Hematopoietic multipotent progenitor cell treated with erythropoietin and hydrocortisone succinate and interleukin-3 and kit ligand, for 15 days (in vitro differentiated cells): ENCODE data around the gene DACH1.
"Not testable (repeated sequence)": the region's sequence is repeated elsewhere in the genome, so short reads cannot be mapped to it uniquely, and the experiment has no call there.

Experiments
- DNase-seq: peaks from one replicate; pipeline ENCODE4 v3.0.0-alpha.2; 2015; ENCODE audit warnings: low spot score

The DACH1 gene

GRCh38 chr13:71828564-71828963 is 38.4 kb downstream of the DACH1 start:
- DNase-seq, result no peak

GRCh38 chr13:71828117-71828516 is 38.9 kb downstream of the DACH1 start:
- DNase-seq, result no peak

GRCh38 chr13:71827241-71827640 is 39.8 kb downstream of the DACH1 start:
- DNase-seq, result no peak

GRCh38 chr13:71820699-71821098 is 46.3 kb downstream of the DACH1 start:
- no peak for DNase-seq

- no peak for DNase-seq
Measured at GRCh38 chr13:71817335-71817734, 49.7 kb downstream of the DACH1 start.

- DNase-seq, result no peak
Measured at GRCh38 chr13:71814806-71815360, 52.1 kb downstream of the DACH1 start.

- DNase-seq, result no peak
Measured at GRCh38 chr13:71813187-71813586, 53.8 kb downstream of the DACH1 start.

GRCh38 chr13:71811344-71811743 is 55.7 kb downstream of the DACH1 start:
- no peak for DNase-seq

- no peak for DNase-seq
Measured at GRCh38 chr13:71808708-71809107, 58.3 kb downstream of the DACH1 start.

- no peak for DNase-seq
Measured at GRCh38 chr13:71806886-71807285, 60.1 kb downstream of the DACH1 start.

GRCh38 chr13:71803066-71803465 is 63.9 kb downstream of the DACH1 start:
- no peak for DNase-seq

GRCh38 chr13:71801781-71802180 is 65.2 kb downstream of the DACH1 start:
- DNase-seq, result no peak

GRCh38 chr13:71801165-71801760 is 65.7 kb downstream of the DACH1 start:
- DNase-seq, result no peak

GRCh38 chr13:71799324-71799723 is 67.7 kb downstream of the DACH1 start:
- no peak for DNase-seq

- no peak for DNase-seq
Measured at GRCh38 chr13:71798707-71799106, 68.3 kb downstream of the DACH1 start.

- no peak for DNase-seq
Measured at GRCh38 chr13:71797517-71797916, 69.5 kb downstream of the DACH1 start.

GRCh38 chr13:71789693-71790329 is 77.2 kb downstream of the DACH1 start:
- DNase-seq, result no peak

- no peak for DNase-seq
Measured at GRCh38 chr13:71789037-71789436, 78.0 kb downstream of the DACH1 start.

GRCh38 chr13:71787414-71787813 is 79.6 kb downstream of the DACH1 start:
- DNase-seq, result no peak

- DNase-seq, result no peak
Measured at GRCh38 chr13:71786875-71787274, 80.1 kb downstream of the DACH1 start.

GRCh38 chr13:71785361-71785760 is 81.6 kb downstream of the DACH1 start:
- DNase-seq, result no peak

GRCh38 chr13:71780546-71780945 is 86.5 kb downstream of the DACH1 start:
- no peak for DNase-seq

GRCh38 chr13:71778998-71779397 is 88.0 kb downstream of the DACH1 start:
- not testable (repeated sequence) for DNase-seq

GRCh38 chr13:71775966-71776365 is 91.0 kb downstream of the DACH1 start:
- DNase-seq, result no peak
